PC-9 (cell line): ENCODE data around the gene PKNOX2.

Source experiments
- EZH2 ChIP-seq: fragments of 200-600 bp; sonication (generic); IDR thresholded peaks from 2 replicates; pipeline ENCODE4 v1.8.0; 2017; ENCODE audit warnings: antibody characterized with exemption, low read depth
- TF ChIP-seq, protein P1 (sequence below): fragments of 200-600 bp; sonication (generic); conservative IDR thresholded peaks from 2 replicates; pipeline ENCODE4 v1.6.1; 2017; ENCODE audit warnings: mixed run types, antibody characterized with exemption, mild to moderate bottlenecking, moderate library complexity

DNA sequence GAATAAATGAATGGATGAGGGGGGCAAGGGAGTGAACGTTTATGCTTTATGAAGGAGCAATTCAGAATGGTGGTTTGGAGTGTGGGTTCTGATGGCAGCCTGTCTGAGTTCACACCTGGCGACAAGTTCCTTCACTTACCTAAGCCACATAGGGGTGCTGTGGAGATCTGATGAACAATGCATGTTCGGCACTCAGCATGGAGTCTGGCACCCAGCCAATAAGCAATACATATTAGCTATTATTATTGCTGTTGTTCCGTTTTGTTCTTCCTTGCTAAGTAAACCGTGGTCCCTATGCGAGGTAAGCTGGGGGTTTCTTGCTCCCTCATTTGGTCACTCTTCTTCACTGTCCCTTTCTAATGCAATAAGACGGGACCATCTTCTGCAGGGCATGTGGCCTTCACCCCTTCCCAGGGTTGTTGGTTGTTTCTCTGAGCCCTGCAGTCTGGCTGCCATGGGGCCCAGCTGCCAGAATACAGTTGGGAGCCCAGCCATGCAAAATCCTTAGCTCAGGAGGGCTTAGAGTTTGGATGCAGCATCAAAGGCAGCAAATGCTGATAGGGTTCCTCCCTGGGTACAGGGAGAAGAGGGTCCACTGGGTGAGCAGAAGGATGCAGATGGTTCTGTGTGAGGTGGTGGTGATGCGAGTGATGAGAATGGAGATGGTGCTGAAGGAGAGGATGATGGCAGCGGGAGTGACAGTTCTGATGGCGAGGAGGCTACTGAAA, 6.4 kb upstream of the PKNOX2 start:
- TF ChIP-seq, protein P1, sequence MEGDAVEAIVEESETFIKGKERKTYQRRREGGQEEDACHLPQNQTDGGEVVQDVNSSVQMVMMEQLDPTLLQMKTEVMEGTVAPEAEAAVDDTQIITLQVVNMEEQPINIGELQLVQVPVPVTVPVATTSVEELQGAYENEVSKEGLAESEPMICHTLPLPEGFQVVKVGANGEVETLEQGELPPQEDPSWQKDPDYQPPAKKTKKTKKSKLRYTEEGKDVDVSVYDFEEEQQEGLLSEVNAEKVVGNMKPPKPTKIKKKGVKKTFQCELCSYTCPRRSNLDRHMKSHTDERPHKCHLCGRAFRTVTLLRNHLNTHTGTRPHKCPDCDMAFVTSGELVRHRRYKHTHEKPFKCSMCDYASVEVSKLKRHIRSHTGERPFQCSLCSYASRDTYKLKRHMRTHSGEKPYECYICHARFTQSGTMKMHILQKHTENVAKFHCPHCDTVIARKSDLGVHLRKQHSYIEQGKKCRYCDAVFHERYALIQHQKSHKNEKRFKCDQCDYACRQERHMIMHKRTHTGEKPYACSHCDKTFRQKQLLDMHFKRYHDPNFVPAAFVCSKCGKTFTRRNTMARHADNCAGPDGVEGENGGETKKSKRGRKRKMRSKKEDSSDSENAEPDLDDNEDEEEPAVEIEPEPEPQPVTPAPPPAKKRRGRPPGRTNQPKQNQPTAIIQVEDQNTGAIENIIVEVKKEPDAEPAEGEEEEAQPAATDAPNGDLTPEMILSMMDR = no peak
- no peak for TF ChIP-seq EZH2
